Sigmoid colon (tissue), 7 donors: ENCODE measurements around the gene ADGRA3. TPM values are rescaled to one million over a fixed set of nuclear protein-coding genes. Genes with fewer than 3 reads are reported as not detected.

Source experiments
- DNase-seq: peaks from one replicate; pipeline ENCODE4 v3.0.0-alpha.2; 2019
- H3K27ac ChIP-seq, 4 donors: fragments of 200-600 bp; sonication (generic); one replicate each; pipeline ENCODE4 v1.5.1; 2016 to 2019; ENCODE audit warnings: mild to moderate bottlenecking in 1 of 4
- H3K27me3 ChIP-seq, 3 donors: fragments of 200-600 bp; sonication (generic); one replicate each; pipeline ENCODE4 v1.5.1; 2019; ENCODE audit warnings: mild to moderate bottlenecking in 1 of 3
- H3K36me3 ChIP-seq, 4 donors: fragments of 200-600 bp; sonication (generic); one replicate each; pipeline ENCODE4 v1.5.1; 2016 to 2019
- H3K4me1 ChIP-seq, 4 donors: fragments of 200-600 bp; sonication (generic); one replicate each; pipeline ENCODE4 v1.5.1; 2017 to 2019
- H3K4me3 ChIP-seq, 4 donors: fragments of 200-600 bp; sonication (generic); one replicate each; pipeline ENCODE4 v1.5.1; 2017 to 2019; ENCODE audit warnings: mild to moderate bottlenecking in 2 of 4, moderate library complexity in 1 of 4
- H3K9me3 ChIP-seq, 4 donors: fragments of 200-600 bp in 3 of 4; sonication (generic) in 3 of 4; one replicate each; pipeline versions ENCODE4 v1.5.1 to v1.6.1; 2013 to 2019
- EP300 ChIP-seq, 4 donors: sonication (generic); formaldehyde crosslinking; IDR thresholded peaks; one replicate each; pipeline ENCODE4 v1.6.1; 2017; ENCODE audit warnings: antibody characterized with exemption in 4 of 4
- POLR2A ChIP-seq, 2 donors: fragments of 450-650 bp; IDR thresholded peaks; one replicate each; pipeline ENCODE4 v1.6.1; 2016; ENCODE audit warnings: antibody characterized with exemption in 2 of 2, mild to moderate bottlenecking in 2 of 2, moderate library complexity in 2 of 2
- POLR2AphosphoS5 ChIP-seq, 4 donors: sonication (generic); formaldehyde crosslinking; IDR thresholded peaks; one replicate each; pipeline ENCODE4 v1.6.1; 2017; ENCODE audit warnings: antibody characterized with exemption in 4 of 4
- WGBS, 2 donors: extraction: QIAGEN DNeasy Blood & Tissue Kit; methylation state at CpG; one replicate each; pipeline ENCODE4 v1.1.7; 2013; 5-methylcytosine and 5-hydroxymethylcytosine counted together
- intact Hi-C: fragments of 100-400 bp; cut with DNase I; formaldehyde crosslinking; loops from one replicate; pipeline ENCODE4 v1.15.1; 2023
- polyA plus RNA-seq, 3 donors: library from polyadenylated mRNA; stranded (reverse); fragments of 200-250 nt; gene quantifications; one replicate each; pipeline ENCODE4 v1.2.3, GENCODE V29; 2013
- total RNA-seq, 4 donors: library from RNA; depleted of rRNA; stranded (reverse); fragments of >200 nt; gene quantifications; one replicate each; pipeline ENCODE4 v1.1.0, GENCODE V29; 2016
- TF ChIP-seq, protein P1 (sequence below), 4 experiments: fragments of 450-650 bp in 3 of 4; fragments of 200-600 bp in 1 of 4; IDR thresholded peaks; one replicate each; pipeline ENCODE4 v1.5.1; 2016 to 2019; ENCODE audit warnings: antibody characterized with exemption in 4 of 4, mild to moderate bottlenecking in 3 of 4, moderate library complexity in 2 of 4
- donor health status: healthy with polysubstance abuse.
- donor health status: Bipolar disorder and iron deficiency.
- donor health status: healthy.

Gene ADGRA3
- total and polyA plus RNA-seq, 7 donors, result 4.4 to 86.1 (median 51.6) TPM

- no peak for DNase-seq
- intact Hi-C loops, result no loop called here
- WGBS, 2 donors, result 92 to 93% methylated on average over 4 of the region's 4 CpGs
- H3K9me3 ChIP-seq, result no peaks in the 10 kb centered on the region
- no peak overlapping the region for H3K4me3 ChIP-seq
- no peaks in the 10 kb centered on the region for H3K36me3 ChIP-seq
- H3K27me3 ChIP-seq, result no peaks in the 10 kb centered on the region
- TF ChIP-seq POLR2AphosphoS5 (IDR thresholded peaks at IDR 0.05), result no peak
- no peak for TF ChIP-seq POLR2A (IDR thresholded peaks at IDR 0.05)
- TF ChIP-seq, protein P1, sequence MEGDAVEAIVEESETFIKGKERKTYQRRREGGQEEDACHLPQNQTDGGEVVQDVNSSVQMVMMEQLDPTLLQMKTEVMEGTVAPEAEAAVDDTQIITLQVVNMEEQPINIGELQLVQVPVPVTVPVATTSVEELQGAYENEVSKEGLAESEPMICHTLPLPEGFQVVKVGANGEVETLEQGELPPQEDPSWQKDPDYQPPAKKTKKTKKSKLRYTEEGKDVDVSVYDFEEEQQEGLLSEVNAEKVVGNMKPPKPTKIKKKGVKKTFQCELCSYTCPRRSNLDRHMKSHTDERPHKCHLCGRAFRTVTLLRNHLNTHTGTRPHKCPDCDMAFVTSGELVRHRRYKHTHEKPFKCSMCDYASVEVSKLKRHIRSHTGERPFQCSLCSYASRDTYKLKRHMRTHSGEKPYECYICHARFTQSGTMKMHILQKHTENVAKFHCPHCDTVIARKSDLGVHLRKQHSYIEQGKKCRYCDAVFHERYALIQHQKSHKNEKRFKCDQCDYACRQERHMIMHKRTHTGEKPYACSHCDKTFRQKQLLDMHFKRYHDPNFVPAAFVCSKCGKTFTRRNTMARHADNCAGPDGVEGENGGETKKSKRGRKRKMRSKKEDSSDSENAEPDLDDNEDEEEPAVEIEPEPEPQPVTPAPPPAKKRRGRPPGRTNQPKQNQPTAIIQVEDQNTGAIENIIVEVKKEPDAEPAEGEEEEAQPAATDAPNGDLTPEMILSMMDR (IDR thresholded peaks at IDR 0.05), result no peak
- TF ChIP-seq EP300 (IDR thresholded peaks at IDR 0.05), result no peak
- no peaks in the 10 kb centered on the region for H3K4me1 ChIP-seq
- no peak overlapping the region for H3K27ac ChIP-seq
These were observed 50.5 kb downstream of the ADGRA3 start for GRCh38 chr4:22465349-22465748.

GRCh38 chr4:22463179-22463578, 52.7 kb downstream of the ADGRA3 start:
- intact Hi-C loops, result no loop called here
- 90 to 91% methylated on average over 5 of the region's 5 CpGs for whole genome bisulfite sequencing, 2 donors
- no peaks in the 10 kb centered on the region for H3K27me3 ChIP-seq
- DNase-seq, result no peak
- no peak overlapping the region for H3K27ac ChIP-seq
- no peaks in the 10 kb centered on the region for H3K9me3 ChIP-seq
- no peaks in the 10 kb centered on the region for H3K4me1 ChIP-seq
- no peak overlapping the region for H3K4me3 ChIP-seq
- TF ChIP-seq POLR2AphosphoS5 (IDR thresholded peaks at IDR 0.05) (no peak), POLR2A (IDR thresholded peaks at IDR 0.05) (no peak), EP300 (IDR thresholded peaks at IDR 0.05) (no peak)
- TF ChIP-seq, protein P1 (IDR thresholded peaks at IDR 0.05), result no peak
- H3K36me3 ChIP-seq, result no peaks in the 10 kb centered on the region

GRCh38 chr4:22462688-22463087, 53.2 kb downstream of the ADGRA3 start:
- H3K27me3 ChIP-seq, result no peaks in the 10 kb centered on the region
- H3K36me3 ChIP-seq, result no peaks in the 10 kb centered on the region
- TF ChIP-seq, protein P1 (IDR thresholded peaks at IDR 0.05), result no peak
- TF ChIP-seq EP300 (IDR thresholded peaks at IDR 0.05) (no peak), POLR2AphosphoS5 (IDR thresholded peaks at IDR 0.05) (no peak), POLR2A (IDR thresholded peaks at IDR 0.05) (no peak)
- H3K9me3 ChIP-seq, result no peaks in the 10 kb centered on the region
- no peak for DNase-seq
- intact Hi-C loops, result no loop called here
- no peaks in the 10 kb centered on the region for H3K4me1 ChIP-seq
- WGBS, 2 donors, result 92 to 96% methylated on average over 3 of the region's 3 CpGs
- H3K4me3 ChIP-seq, result no peak overlapping the region
- no peak overlapping the region for H3K27ac ChIP-seq

DNA sequence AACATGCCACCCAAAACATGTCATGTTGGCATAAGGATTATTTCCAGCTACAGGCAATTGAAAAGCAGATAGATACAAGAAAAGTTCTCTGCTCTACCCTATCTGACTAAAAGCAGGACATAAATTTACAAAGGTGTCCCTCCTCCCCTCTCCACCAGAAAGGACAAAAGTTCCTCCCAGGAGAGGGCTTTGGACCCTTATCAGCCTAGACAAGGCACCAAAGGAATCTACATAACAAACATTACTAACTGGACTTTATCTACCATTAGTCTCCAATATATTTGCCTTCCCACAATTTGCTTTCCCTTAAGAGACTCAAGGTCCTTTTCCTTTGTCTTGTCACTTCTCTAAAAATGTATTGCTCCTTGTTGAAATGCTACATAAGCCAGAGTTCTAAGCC, 55.6 kb downstream of the ADGRA3 start:
- Histone ChIP-seq H3K27me3 (no peaks in the 10 kb centered on the region), H3K36me3 (no peaks in the 10 kb centered on the region), H3K4me3 (no peak overlapping the region), H3K9me3 (no peaks in the 10 kb centered on the region), H3K27ac (no peak overlapping the region), H3K4me1 (no peaks in the 10 kb centered on the region)
- no peak for DNase-seq
- no peak for TF ChIP-seq EP300 (IDR thresholded peaks at IDR 0.05)
- TF ChIP-seq, protein P1 (IDR thresholded peaks at IDR 0.05), result no peak
- no peak for TF ChIP-seq POLR2A (IDR thresholded peaks at IDR 0.05)
- no peak for TF ChIP-seq POLR2AphosphoS5 (IDR thresholded peaks at IDR 0.05)
- intact Hi-C loops, result no loop called here

DNA sequence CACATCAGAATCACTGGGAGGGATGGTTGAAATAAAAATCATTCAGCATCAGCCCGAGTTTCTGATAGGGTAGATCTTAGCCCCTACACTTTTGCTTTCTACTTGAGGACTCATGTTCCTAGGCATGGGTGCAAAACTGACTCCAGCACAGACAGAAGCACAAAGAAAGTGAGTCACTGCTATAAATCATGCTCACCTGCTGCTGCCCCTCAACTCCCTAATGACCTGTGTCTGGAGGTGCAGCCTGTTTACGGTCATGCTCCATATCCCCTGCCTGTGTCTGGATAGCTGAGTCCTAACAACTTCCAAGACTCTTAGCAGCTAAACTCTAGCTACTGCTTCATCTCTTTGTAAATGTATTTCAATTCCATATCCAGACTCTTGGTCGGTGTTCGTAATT, 57.8 kb downstream of the ADGRA3 start:
- no peaks in the 10 kb centered on the region for H3K36me3 ChIP-seq
- H3K4me1 ChIP-seq, result peaks cover 0 to 3% (median 0%) of the 10 kb centered on the region in 4 donors
- no peak for TF ChIP-seq POLR2A (IDR thresholded peaks at IDR 0.05)
- no peak for TF ChIP-seq EP300 (IDR thresholded peaks at IDR 0.05)
- TF ChIP-seq POLR2AphosphoS5 (IDR thresholded peaks at IDR 0.05), result no peak
- DNase-seq, result no peak
- H3K9me3 ChIP-seq, result no peaks in the 10 kb centered on the region
- 88 to 93% methylated on average over 4 of the region's 4 CpGs for WGBS, 2 donors
- no peak overlapping the region for H3K27ac ChIP-seq
- H3K27me3 ChIP-seq, result no peaks in the 10 kb centered on the region
- no peak overlapping the region for H3K4me3 ChIP-seq
- intact Hi-C loops, result no loop called here
